ENCODE measurements around the gene FBXO42. TPM values are rescaled to one million over a fixed set of nuclear protein-coding genes. Genes with fewer than 3 reads are reported as not detected.
A peak's percentile ranks its signal among the peaks of the same experiment; 100 is the strongest.

Gene FBXO42
- total RNA-seq, 2 donors from 2014 or later = 17.6 to 20.0 TPM

GRCh38 chr1:16334655-16335340, 17.5 kb downstream of the FBXO42 start:
- no peaks in the 10 kb centered on the region for H3K9me3 ChIP-seq (ENCODE audit: control insufficient read depth, low read length)
- no peak for TF ChIP-seq CTCF (conservative IDR thresholded peaks at IDR 0.05)
- no peak overlapping the region for H3K9ac ChIP-seq (ENCODE audit: extremely low read depth, low read length, poor library complexity, severe bottlenecking)
- DNase-seq = no peak
- WGBS, 2 experiments (ENCODE audit: insufficient coverage in 1 of 2, insufficient read length in 1 of 2) = 95 to 100% methylated on average over 5 to 7 of the region's 7 CpGs
- Mint-ChIP-seq H3K9me3 (no peaks in the 10 kb centered on the region), H3K36me3 (ENCODE audit: low read depth) (peaks cover 12% of the 10 kb centered on the region), H3K4me3 (no peak overlapping the region), H3K27ac (no peak overlapping the region), H3K27me3 (ENCODE audit: insufficient read depth) (no peaks in the 10 kb centered on the region), H3K4me1 (peaks cover 7% of the 10 kb centered on the region)
- no peak overlapping the region for H3K27ac ChIP-seq (ENCODE audit: low read depth, low read length)
- H3K4me3 ChIP-seq (ENCODE audit: low read length) = no peak overlapping the region
- H3K36me3 ChIP-seq (ENCODE audit: control insufficient read depth, insufficient read depth, low read length) = no peaks in the 10 kb centered on the region
- H3K27me3 ChIP-seq (ENCODE audit: control insufficient read depth, insufficient read depth, low read length, poor library complexity, severe bottlenecking) = no peaks in the 10 kb centered on the region
- no peaks in the 10 kb centered on the region for H3K4me1 ChIP-seq (ENCODE audit: control insufficient read depth, insufficient read depth, low read length)

- Mint-ChIP-seq H3K4me3 (no peak overlapping the region), H3K27me3 (ENCODE audit: insufficient read depth) (no peaks in the 10 kb centered on the region), H3K36me3 (ENCODE audit: low read depth) (peaks cover 19% of the 10 kb centered on the region), H3K9me3 (no peaks in the 10 kb centered on the region), H3K4me1 (peaks cover 3% of the 10 kb centered on the region), H3K27ac (no peak overlapping the region)
- H3K9me3 ChIP-seq (ENCODE audit: control insufficient read depth, low read length) = no peaks in the 10 kb centered on the region
- H3K27me3 ChIP-seq (ENCODE audit: control insufficient read depth, insufficient read depth, low read length, poor library complexity, severe bottlenecking) = no peaks in the 10 kb centered on the region
- peaks cover 4% of the 10 kb centered on the region for H3K36me3 ChIP-seq (ENCODE audit: control insufficient read depth, insufficient read depth, low read length)
- WGBS, 2 experiments (ENCODE audit: insufficient coverage in 1 of 2, insufficient read length in 1 of 2) = 96 to 97% methylated on average over 4 to 5 of the region's 5 CpGs
- no peak for DNase-seq
- no peak overlapping the region for H3K9ac ChIP-seq (ENCODE audit: extremely low read depth, low read length, poor library complexity, severe bottlenecking)
- H3K27ac ChIP-seq (ENCODE audit: low read depth, low read length) = no peak overlapping the region
- no peaks in the 10 kb centered on the region for H3K4me1 ChIP-seq (ENCODE audit: control insufficient read depth, insufficient read depth, low read length)
- H3K4me3 ChIP-seq (ENCODE audit: low read length) = no peak overlapping the region
- TF ChIP-seq CTCF (conservative IDR thresholded peaks at IDR 0.05) = no peak
Measured at GRCh38 chr1:16326833-16327404, 25.4 kb downstream of the FBXO42 start.

GRCh38 chr1:16324456-16324890, 27.8 kb downstream of the FBXO42 start:
- Histone ChIP-seq H3K9ac (ENCODE audit: extremely low read depth, low read length, poor library complexity, severe bottlenecking) (no peak overlapping the region), H3K4me1 (ENCODE audit: control insufficient read depth, insufficient read depth, low read length) (no peaks in the 10 kb centered on the region), H3K4me3 (ENCODE audit: low read length) (no peak overlapping the region), H3K36me3 (ENCODE audit: control insufficient read depth, insufficient read depth, low read length) (peaks cover 4% of the 10 kb centered on the region), H3K9me3 (ENCODE audit: control insufficient read depth, low read length) (no peaks in the 10 kb centered on the region), H3K27ac (ENCODE audit: low read depth, low read length) (no peak overlapping the region), H3K27me3 (ENCODE audit: control insufficient read depth, insufficient read depth, low read length, poor library complexity, severe bottlenecking) (no peaks in the 10 kb centered on the region)
- no peak for DNase-seq
- TF ChIP-seq CTCF (conservative IDR thresholded peaks at IDR 0.05) = no peak
- H3K4me1 Mint-ChIP-seq = peaks cover 3% of the 10 kb centered on the region
- H3K9me3 Mint-ChIP-seq = no peaks in the 10 kb centered on the region
- peaks cover 19% of the 10 kb centered on the region for H3K36me3 Mint-ChIP-seq (ENCODE audit: low read depth)
- no peak overlapping the region for H3K4me3 Mint-ChIP-seq
- peak overlapping the region; percentile 19 for H3K27ac Mint-ChIP-seq
- 95 to 100% methylated on average over 1 to 6 of the region's 6 CpGs for WGBS, 2 experiments (ENCODE audit: insufficient coverage in 1 of 2, insufficient read length in 1 of 2)
- no peaks in the 10 kb centered on the region for H3K27me3 Mint-ChIP-seq (ENCODE audit: insufficient read depth)
